GM12872 (cell line): Measurements from ENCODE around the gene GRIPAP1.

Source experiments
- TF ChIP-seq, protein P1 (sequence below): IDR thresholded peaks from 3 replicates; pipeline ENCODE4 v1.5.1; 2011; ENCODE audit warnings: low read depth, mild to moderate bottlenecking, low read length, moderate library complexity; ENCODE audit not compliant: insufficient read depth

The GRIPAP1 gene

DNA sequence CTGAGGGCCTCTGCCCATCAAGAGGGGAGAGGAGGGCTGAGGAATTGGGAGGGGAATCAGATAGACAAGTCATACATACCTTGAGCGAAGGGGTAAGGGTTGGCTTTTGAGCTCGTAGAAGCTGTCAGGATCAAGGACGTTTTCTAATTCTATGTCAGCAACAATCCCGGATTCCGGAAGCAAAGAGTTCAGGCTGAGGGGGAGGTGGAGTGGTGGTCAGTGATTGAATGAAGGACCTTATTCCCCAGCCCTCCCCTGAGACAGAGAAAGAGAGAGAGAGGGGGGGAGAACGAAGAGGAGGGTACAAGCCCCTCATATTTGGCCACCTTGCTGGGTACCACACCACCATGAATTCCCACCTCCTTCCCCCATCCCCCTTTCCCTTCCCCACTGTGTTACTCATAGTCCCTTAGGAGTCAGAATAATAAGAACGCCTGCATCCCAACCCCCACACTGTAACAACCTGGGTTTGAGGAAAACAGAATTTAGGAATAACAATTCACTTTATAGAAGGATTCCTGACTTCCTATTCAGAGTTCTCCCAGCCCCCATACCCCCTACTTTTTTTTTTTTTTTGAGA, 38.4 kb upstream of the GRIPAP1 start:
- TF ChIP-seq, protein P1, sequence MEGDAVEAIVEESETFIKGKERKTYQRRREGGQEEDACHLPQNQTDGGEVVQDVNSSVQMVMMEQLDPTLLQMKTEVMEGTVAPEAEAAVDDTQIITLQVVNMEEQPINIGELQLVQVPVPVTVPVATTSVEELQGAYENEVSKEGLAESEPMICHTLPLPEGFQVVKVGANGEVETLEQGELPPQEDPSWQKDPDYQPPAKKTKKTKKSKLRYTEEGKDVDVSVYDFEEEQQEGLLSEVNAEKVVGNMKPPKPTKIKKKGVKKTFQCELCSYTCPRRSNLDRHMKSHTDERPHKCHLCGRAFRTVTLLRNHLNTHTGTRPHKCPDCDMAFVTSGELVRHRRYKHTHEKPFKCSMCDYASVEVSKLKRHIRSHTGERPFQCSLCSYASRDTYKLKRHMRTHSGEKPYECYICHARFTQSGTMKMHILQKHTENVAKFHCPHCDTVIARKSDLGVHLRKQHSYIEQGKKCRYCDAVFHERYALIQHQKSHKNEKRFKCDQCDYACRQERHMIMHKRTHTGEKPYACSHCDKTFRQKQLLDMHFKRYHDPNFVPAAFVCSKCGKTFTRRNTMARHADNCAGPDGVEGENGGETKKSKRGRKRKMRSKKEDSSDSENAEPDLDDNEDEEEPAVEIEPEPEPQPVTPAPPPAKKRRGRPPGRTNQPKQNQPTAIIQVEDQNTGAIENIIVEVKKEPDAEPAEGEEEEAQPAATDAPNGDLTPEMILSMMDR = no peak

DNA sequence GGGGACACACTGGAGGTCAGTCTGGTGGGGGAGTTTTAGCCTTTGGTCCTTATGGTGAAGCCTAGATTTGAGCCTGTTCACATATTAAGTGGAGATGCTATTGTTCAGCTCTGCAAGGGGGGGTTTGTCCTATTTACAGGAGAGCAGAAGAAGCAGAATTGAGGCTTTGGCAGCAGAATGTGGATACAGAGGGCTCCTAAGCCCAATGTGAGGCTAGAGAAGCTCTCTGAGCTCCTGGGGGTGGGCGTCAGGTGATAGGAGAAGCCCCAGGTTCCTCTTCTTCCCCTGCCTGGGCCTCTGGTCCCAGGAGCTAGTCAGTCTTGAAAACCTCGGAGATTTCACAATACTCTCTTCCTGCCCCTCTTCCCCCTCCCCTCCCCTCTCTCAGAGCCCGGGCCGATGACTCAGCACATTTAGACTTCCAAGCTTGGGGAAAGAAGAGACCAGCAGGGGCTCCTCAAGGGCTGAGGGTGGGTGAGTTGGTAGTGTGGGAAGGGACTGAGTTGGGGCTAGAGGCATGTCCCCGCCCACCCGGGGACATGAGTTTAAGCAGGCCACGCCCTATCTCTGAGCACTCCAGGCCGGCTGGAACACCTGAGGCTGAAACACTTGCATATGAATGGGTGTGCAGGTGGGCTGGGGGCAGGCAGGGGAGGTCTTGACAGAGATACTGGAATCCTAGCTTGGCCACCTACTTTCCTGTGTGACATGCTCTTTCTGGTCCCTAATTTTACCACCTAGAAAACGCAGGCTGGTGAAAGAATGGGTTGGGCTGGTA, 37.7 kb upstream of the GRIPAP1 start:
- TF ChIP-seq, protein P1 = no peak

DNA sequence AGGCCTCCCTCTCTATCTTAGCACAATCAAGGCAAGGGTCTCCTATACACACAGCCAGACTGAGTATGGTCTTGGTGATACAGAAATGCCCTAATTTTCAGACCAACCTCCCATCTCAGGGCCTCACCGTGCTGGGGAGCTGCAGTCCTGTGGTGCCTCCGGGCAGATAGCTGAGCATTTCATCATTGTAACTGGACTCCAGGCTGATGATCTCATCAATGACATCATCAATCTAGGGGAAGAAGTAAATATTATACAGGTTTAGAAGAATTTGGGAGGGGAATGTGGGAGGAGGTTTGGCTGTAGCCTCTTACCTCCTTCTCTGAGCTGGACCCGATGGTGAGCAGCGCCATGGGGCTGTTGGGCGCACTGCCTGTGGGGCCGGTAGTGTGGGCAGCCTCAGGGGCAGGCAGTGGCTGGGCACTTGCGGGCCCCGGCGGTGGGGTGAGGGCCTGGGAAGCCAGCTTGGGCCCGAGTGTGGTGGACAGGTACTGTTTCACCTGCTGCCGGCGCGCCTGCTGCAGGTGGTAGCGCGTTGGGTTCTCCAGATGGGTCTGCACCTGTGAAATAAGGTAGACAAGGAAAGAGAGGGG, 35.9 kb upstream of the GRIPAP1 start:
- TF ChIP-seq, protein P1 = no peak

DNA sequence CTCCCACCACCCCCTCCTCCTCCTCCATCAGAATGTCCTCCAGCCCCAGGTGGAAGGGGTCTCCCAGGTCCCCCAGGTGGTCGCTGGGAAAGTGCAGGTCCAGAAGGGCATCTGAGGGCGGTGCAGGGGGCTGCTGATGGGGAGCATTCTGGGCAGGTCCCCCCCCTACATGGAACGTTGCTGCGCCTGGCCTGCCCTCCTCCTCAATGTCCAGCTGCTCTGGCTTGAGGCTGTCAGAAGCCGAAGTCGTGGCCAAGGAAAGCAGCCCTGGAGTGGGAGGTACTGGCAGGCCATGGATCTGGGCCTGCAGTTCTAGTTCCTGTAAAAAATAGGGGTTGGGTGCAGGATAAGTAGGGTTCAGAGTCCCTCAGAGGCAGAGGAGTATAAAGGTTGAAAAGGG, 28.2 kb upstream of the GRIPAP1 start:
- TF ChIP-seq, protein P1 = no peak

DNA sequence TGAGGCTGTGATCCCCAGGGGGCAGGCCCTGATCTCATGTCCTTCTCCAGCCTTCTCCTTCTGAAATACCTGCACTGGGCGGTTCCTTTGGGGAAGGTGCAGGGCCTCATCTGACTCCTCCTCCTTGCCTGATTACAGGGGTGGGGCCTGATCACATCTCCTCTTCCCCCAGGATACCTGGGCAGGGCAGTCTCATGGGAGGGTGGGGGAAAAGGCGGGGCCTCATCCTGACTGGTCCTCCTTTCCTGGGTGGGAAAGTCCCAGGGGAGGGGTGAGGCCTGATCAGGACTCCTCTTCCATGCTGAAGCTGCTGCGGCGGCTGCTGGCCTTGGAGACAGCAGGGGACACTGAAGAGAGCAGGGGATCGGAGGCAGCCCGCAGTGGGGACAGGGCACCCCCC, 27.8 kb upstream of the GRIPAP1 start:
- TF ChIP-seq, protein P1 = no peak

DNA sequence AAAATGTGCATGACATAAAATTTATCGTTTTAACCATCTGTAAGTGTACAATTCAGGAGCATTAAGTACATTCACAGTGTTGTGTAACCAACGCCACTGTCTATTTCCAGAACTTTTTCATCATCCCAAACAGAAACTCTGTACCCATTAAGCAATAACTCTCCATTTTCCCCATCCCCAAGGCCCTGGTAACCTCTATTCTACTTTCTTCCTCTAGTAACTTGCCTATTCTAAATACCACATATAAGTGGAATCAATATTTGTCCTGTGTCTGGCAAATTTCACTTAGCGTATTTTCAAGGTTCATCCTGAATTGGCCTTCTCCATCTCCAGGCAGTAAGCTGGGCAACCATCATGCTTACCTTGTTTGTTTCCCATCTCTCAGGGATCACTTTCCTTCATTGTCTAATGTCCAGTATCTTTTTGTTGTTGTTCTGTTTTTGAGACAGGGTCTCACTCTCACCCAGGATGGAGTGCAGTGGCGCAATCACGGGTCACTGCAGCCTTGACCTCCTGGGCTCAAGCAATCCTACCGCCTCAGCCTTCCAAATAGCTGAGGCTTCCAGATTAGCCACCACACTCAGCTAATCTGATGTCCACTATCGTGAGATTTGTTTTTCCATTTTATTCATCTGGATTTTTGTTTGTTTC, 17.7 kb upstream of the GRIPAP1 start:
- TF ChIP-seq, protein P1 = no peak

DNA sequence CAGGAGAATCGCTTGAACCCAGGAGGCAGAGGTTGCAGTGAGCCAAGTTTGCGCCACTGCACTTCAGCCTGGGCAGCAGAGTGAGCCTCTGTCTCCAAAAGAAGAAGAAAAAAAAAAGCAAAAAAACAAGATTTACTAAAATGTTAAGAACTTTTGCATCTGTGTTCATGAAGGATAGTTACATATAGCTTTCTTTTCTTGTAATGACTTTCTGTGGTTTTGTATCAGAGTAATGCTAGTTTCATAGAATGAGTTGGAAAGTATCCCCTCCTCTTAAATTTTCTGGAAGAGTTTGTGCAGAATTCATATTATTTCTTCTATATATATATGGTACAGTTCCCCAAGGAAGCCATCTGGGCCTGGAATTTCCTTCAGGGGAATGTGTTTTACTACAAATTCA, 17.0 kb upstream of the GRIPAP1 start:
- TF ChIP-seq, protein P1 = no peak
